Measurements from ENCODE around the gene TNN.

GRCh38 chr1:175034775-175035174 is 32.9 kb upstream of the TNN start:
- no peak for TF ChIP-seq GATA2 (IDR thresholded peaks at IDR 0.05; ENCODE audit: low read depth, low read length)
- no peak for TF ChIP-seq GATA3 (IDR thresholded peaks at IDR 0.05; ENCODE audit: low read depth, low read length)
